Measurements from ENCODE around the gene BAAT.
"Not testable (repeated sequence)": the region's sequence is repeated elsewhere in the genome, so short reads cannot be mapped to it uniquely, and the experiment has no call there.

Gene BAAT

GRCh38 chr9:101337237-101337636 lies 47.6 kb downstream of the BAAT start:
- DNase-seq: no peak
- H3K4me3 Mint-ChIP-seq: no peak overlapping the region
- H3K4me1 Mint-ChIP-seq (ENCODE audit: low read depth in 2 of 2): no peaks in the 10 kb centered on the region
- H3K27me3 Mint-ChIP-seq: peaks cover 12 to 44% of the 10 kb centered on the region in 2 donors
- H3K9me3 Mint-ChIP-seq: no peaks in the 10 kb centered on the region
- no peak overlapping the region for H3K27ac Mint-ChIP-seq
- ATAC-seq (replicated peaks): no peak
- no peaks in the 10 kb centered on the region for H3K36me3 Mint-ChIP-seq (ENCODE audit: insufficient read depth)

- Mint-ChIP-seq H3K36me3 (ENCODE audit: insufficient read depth) (no peaks in the 10 kb centered on the region), H3K9me3 (no peaks in the 10 kb centered on the region), H3K4me1 (ENCODE audit: low read depth in 2 of 2) (no peaks in the 10 kb centered on the region), H3K27me3 (peaks cover 7 to 34% of the 10 kb centered on the region in 2 donors), H3K4me3 (no peak overlapping the region), H3K27ac (no peak overlapping the region)
- ATAC-seq (replicated peaks) (no peak), DNase-seq (no peak)
Measured at GRCh38 chr9:101336091-101336490, 48.7 kb downstream of the BAAT start.

GRCh38 chr9:101333926-101334702 lies 50.7 kb downstream of the BAAT start:
- H3K9me3 Mint-ChIP-seq: no peaks in the 10 kb centered on the region
- no peak overlapping the region for H3K4me3 Mint-ChIP-seq
- no peaks in the 10 kb centered on the region for H3K36me3 Mint-ChIP-seq (ENCODE audit: insufficient read depth)
- peaks cover 9 to 19% of the 10 kb centered on the region in 2 donors for H3K27me3 Mint-ChIP-seq
- no peak overlapping the region for H3K27ac Mint-ChIP-seq
- H3K4me1 Mint-ChIP-seq (ENCODE audit: low read depth in 2 of 2): no peaks in the 10 kb centered on the region
- no peak for ATAC-seq (replicated peaks)
- DNase-seq: no peak

GRCh38 chr9:101333490-101333889 lies 51.3 kb downstream of the BAAT start:
- Mint-ChIP-seq H3K27me3 (peaks cover 9 to 13% of the 10 kb centered on the region in 2 donors), H3K4me1 (ENCODE audit: low read depth in 2 of 2) (no peaks in the 10 kb centered on the region), H3K9me3 (no peaks in the 10 kb centered on the region), H3K27ac (no peak overlapping the region), H3K36me3 (ENCODE audit: insufficient read depth) (no peaks in the 10 kb centered on the region), H3K4me3 (no peak overlapping the region)
- ATAC-seq (replicated peaks): no peak
- no peak for DNase-seq

- H3K4me1 Mint-ChIP-seq (ENCODE audit: low read depth in 2 of 2): no peaks in the 10 kb centered on the region
- DNase-seq (no peak), ATAC-seq (replicated peaks) (no peak)
- peaks cover 9 to 16% of the 10 kb centered on the region in 2 donors for H3K27me3 Mint-ChIP-seq
- H3K9me3 Mint-ChIP-seq: peaks cover 0 to 3% of the 10 kb centered on the region in 2 donors
- H3K27ac Mint-ChIP-seq: no peak overlapping the region
- H3K4me3 Mint-ChIP-seq: no peak overlapping the region
- H3K36me3 Mint-ChIP-seq (ENCODE audit: insufficient read depth): no peaks in the 10 kb centered on the region
Measured at GRCh38 chr9:101332362-101332761, 52.4 kb downstream of the BAAT start.

- not testable (repeated sequence) for H3K36me3 Mint-ChIP-seq (ENCODE audit: insufficient read depth); DNase-seq; ATAC-seq (replicated peaks); H3K4me3 Mint-ChIP-seq; H3K4me1 Mint-ChIP-seq (ENCODE audit: low read depth in 2 of 2); H3K27ac Mint-ChIP-seq
- Mint-ChIP-seq H3K27me3 (peaks cover 20 to 21% of the 10 kb centered on the region in 2 donors), H3K9me3 (peaks cover 0 to 12% of the 10 kb centered on the region in 2 donors)
Measured at GRCh38 chr9:101327422-101327909, 57.3 kb downstream of the BAAT start.

- no peak for DNase-seq
- H3K4me3 Mint-ChIP-seq: no peak overlapping the region
- H3K27ac Mint-ChIP-seq: no peak overlapping the region
- H3K27me3 Mint-ChIP-seq: peaks cover 20 to 24% of the 10 kb centered on the region in 2 donors
- H3K36me3 Mint-ChIP-seq (ENCODE audit: insufficient read depth): no peaks in the 10 kb centered on the region
- peaks cover 0 to 12% of the 10 kb centered on the region in 2 donors for H3K9me3 Mint-ChIP-seq
- no peak for ATAC-seq (replicated peaks)
- H3K4me1 Mint-ChIP-seq (ENCODE audit: low read depth in 2 of 2): no peaks in the 10 kb centered on the region
Measured at GRCh38 chr9:101326501-101326900, 58.3 kb downstream of the BAAT start.

GRCh38 chr9:101326035-101326434 lies 58.8 kb downstream of the BAAT start:
- Mint-ChIP-seq H3K27me3 (peaks cover 24 to 29% of the 10 kb centered on the region in 2 donors), H3K4me3 (no peak overlapping the region), H3K27ac (no peak overlapping the region), H3K9me3 (peaks cover 0 to 12% of the 10 kb centered on the region in 2 donors), H3K36me3 (ENCODE audit: insufficient read depth) (no peaks in the 10 kb centered on the region), H3K4me1 (ENCODE audit: low read depth in 2 of 2) (no peaks in the 10 kb centered on the region)
- DNase-seq (no peak), ATAC-seq (replicated peaks) (no peak)

- Mint-ChIP-seq H3K27ac (no peak overlapping the region), H3K27me3 (peaks cover 20 to 33% of the 10 kb centered on the region in 2 donors), H3K9me3 (peaks cover 0 to 12% of the 10 kb centered on the region in 2 donors), H3K4me1 (ENCODE audit: low read depth in 2 of 2) (no peaks in the 10 kb centered on the region), H3K4me3 (no peak overlapping the region), H3K36me3 (ENCODE audit: insufficient read depth) (no peaks in the 10 kb centered on the region)
- ATAC-seq (replicated peaks): no peak
- no peak for DNase-seq
Measured at GRCh38 chr9:101325053-101325452, 59.8 kb downstream of the BAAT start.

GRCh38 chr9:101324245-101324804 lies 60.5 kb downstream of the BAAT start:
- no peaks in the 10 kb centered on the region for H3K36me3 Mint-ChIP-seq (ENCODE audit: insufficient read depth)
- peaks cover 23 to 33% of the 10 kb centered on the region in 2 donors for H3K27me3 Mint-ChIP-seq
- H3K4me1 Mint-ChIP-seq (ENCODE audit: low read depth in 2 of 2): no peaks in the 10 kb centered on the region
- ATAC-seq (replicated peaks): no peak
- no peak overlapping the region for H3K27ac Mint-ChIP-seq
- H3K9me3 Mint-ChIP-seq: peaks cover 0 to 12% of the 10 kb centered on the region in 2 donors
- DNase-seq: no peak
- no peak overlapping the region for H3K4me3 Mint-ChIP-seq

GRCh38 chr9:101323129-101323528 lies 61.7 kb downstream of the BAAT start:
- DNase-seq (no peak), ATAC-seq (replicated peaks) (no peak)
- H3K27ac Mint-ChIP-seq: peak overlapping the region in 1 of 2 donors; percentile 77
- no peaks in the 10 kb centered on the region for H3K36me3 Mint-ChIP-seq (ENCODE audit: insufficient read depth)
- H3K4me1 Mint-ChIP-seq (ENCODE audit: low read depth in 2 of 2): no peaks in the 10 kb centered on the region
- no peak overlapping the region for H3K4me3 Mint-ChIP-seq
- peaks cover 0 to 12% of the 10 kb centered on the region in 2 donors for H3K9me3 Mint-ChIP-seq
- peaks cover 29 to 38% of the 10 kb centered on the region in 2 donors for H3K27me3 Mint-ChIP-seq

- H3K27ac Mint-ChIP-seq: no peak overlapping the region
- H3K4me3 Mint-ChIP-seq: no peak overlapping the region
- H3K4me1 Mint-ChIP-seq (ENCODE audit: low read depth in 2 of 2): no peaks in the 10 kb centered on the region
- DNase-seq (no peak), ATAC-seq (replicated peaks) (no peak)
- peaks cover 25 to 30% of the 10 kb centered on the region in 2 donors for H3K27me3 Mint-ChIP-seq
- no peaks in the 10 kb centered on the region for H3K9me3 Mint-ChIP-seq
- no peaks in the 10 kb centered on the region for H3K36me3 Mint-ChIP-seq (ENCODE audit: insufficient read depth)
Measured at GRCh38 chr9:101317735-101318134, 67.1 kb downstream of the BAAT start.

GRCh38 chr9:101315112-101315450 lies 69.7 kb downstream of the BAAT start:
- no peak for ATAC-seq (replicated peaks)
- Mint-ChIP-seq H3K4me1 (ENCODE audit: low read depth in 2 of 2) (no peaks in the 10 kb centered on the region), H3K36me3 (ENCODE audit: insufficient read depth) (no peaks in the 10 kb centered on the region), H3K27me3 (peaks cover 13 to 23% of the 10 kb centered on the region in 2 donors), H3K9me3 (no peaks in the 10 kb centered on the region), H3K27ac (no peak overlapping the region), H3K4me3 (no peak overlapping the region)
- no peak for DNase-seq

- Mint-ChIP-seq H3K27me3 (peaks cover 13 to 16% of the 10 kb centered on the region in 2 donors), H3K27ac (no peak overlapping the region), H3K36me3 (ENCODE audit: insufficient read depth) (no peaks in the 10 kb centered on the region), H3K9me3 (no peaks in the 10 kb centered on the region), H3K4me3 (no peak overlapping the region), H3K4me1 (ENCODE audit: low read depth in 2 of 2) (no peaks in the 10 kb centered on the region)
- ATAC-seq (replicated peaks) (no peak), DNase-seq (no peak)
Measured at GRCh38 chr9:101312661-101313060, 72.1 kb downstream of the BAAT start.

All from effector memory CD8-positive, alpha-beta T cell (primary cell).